NCI-H146 treated with DMSO at 0.1 percent for 48 hours (cell line): ENCODE data around the gene MOB1B.
"Not testable (repeated sequence)": the region's sequence is repeated elsewhere in the genome, so short reads cannot be mapped to it uniquely, and the experiment has no call there.

Experiments
- DNase-seq: peaks from one replicate; lab custom pipeline; 2025; ENCODE audit not compliant: unreplicated experiment; lab: John Stamatoyannopoulos, UW

MOB1B gene

DNA sequence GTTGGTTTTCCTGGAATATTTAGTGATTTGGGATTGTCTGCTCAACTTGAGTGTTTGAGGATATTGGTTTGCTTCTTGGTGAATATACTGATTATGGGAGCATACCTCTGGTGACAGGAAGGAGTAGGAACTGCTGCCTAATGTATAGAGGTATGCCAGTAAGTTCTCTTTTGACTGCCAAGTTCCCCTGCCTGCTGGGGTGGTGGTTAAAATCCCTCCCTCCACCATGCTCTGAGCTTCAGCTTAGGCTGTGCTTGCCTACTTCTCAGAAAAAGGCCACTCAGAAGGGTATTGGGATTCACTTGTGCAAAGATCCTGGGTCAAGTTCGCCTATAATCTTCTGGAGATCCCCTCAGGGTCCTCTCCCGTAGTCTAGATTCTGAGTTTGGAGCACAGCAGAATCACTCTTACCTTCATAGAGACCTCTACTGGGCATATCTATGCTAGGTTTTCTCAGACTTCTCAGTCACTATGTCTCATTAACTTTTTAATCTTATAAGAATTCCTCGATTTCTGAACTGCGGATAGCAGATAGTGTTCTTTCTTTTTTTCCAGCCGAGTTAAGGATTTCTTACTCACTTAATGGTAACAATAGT lies 46.6 kb downstream of the MOB1B start:
- DNase-seq = no peak

GRCh38 chr4:70954032-70954431 lies 51.9 kb downstream of the MOB1B start:
- no peak for DNase-seq

GRCh38 chr4:70956549-70957210 lies 54.5 kb downstream of the MOB1B start:
- DNase-seq = no peak

GRCh38 chr4:70958681-70959080 lies 56.5 kb downstream of the MOB1B start:
- no peak for DNase-seq

DNA sequence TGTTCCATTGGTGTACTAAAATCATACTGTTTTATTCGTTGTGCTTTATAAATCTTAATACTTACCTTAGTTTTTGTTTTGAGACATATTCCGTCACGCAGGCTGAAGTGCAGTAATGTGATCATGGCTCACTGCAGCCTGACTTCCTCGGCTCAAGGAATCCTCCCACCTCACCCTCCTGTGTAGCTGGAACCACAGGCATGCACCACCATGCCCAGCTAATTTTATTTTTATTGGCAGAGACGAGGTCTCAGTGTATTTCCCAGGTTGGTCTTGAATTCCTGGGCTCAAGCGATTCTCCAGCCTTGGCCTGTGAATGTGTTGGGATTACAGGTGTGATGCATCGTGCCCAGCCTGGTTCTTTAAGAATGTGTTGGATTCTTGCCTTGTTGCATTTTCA lies 66.9 kb downstream of the MOB1B start:
- DNase-seq = no peak

DNA sequence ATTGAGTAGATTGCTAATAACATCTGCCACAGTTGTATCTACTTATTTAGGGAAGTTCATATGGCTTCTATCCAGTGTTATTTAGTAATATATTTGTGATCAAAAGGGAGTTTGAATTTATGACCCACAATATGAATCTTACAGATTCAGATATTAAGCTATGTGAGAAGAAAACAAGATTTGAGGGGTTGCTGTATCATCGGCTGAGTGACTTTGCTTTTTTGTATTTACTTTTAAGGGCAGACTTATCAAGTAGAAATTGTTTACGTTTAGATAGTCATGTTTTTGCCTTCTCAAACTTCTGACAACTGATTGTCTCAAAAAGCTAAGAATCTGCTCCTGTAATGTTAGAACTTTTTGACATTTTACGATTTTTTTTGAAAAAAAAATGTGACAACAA lies 74.1 kb downstream of the MOB1B start:
- no peak for DNase-seq

DNA sequence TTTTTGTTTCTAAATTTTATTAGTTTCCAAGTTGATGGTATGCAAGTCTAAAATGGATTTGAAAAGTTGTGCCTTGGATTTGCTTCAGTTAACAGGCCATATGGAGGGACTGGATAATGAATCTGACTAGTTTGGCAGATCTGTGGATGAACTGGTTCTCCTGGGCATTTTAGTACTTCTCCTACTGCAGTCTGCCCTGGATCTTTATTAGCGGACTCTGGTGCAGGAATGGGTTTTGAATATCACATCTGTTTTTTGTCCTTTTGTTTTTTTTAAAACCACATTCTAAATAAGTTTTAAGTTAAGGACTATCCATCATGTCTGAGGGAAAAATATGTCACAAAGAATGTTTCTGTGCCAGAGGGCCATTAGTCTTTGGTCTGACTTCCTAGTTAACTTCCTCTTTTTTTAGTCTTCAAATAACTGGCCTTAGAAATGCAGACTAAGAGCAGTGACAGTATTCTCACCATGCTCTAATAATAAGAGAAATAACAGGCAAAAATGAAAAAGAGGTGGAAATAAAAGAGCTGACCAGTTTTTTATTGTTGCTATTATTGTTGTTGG lies 77.4 kb downstream of the MOB1B start:
- no peak for DNase-seq

GRCh38 chr4:70980196-70980595 lies 78.0 kb downstream of the MOB1B start:
- DNase-seq = no peak

- no peak for DNase-seq
Measured at GRCh38 chr4:70984106-70984505, 81.9 kb downstream of the MOB1B start.

DNA sequence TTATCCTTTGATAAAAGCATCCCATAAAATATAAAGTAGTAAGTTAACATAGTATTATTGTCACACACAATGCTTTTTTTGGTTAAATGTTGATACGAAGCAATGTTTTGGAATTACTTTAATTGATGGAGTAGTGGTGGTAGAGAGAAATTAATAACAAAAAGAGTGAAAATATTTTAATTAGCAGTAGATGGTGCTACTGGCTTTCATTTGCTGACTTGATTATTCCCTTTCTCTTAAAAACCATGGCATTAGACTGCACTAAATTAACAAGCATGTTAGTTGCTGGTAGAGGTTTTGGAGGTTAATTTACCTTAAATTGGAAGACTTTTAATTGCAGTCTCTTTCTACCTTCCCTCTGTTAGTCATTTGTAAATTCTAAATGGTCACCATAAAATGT lies 82.4 kb downstream of the MOB1B start:
- no peak for DNase-seq

- DNase-seq = no peak
Measured at GRCh38 chr4:70991596-70991995, 89.4 kb downstream of the MOB1B start.

GRCh38 chr4:70992391-70992881 lies 90.3 kb downstream of the MOB1B start:
- DNase-seq = peak; percentile 27

GRCh38 chr4:70993181-70994068 lies 91.3 kb downstream of the MOB1B start, which contains the start of gene DCK:
Gene DCK, plus strand, starts transcription at chr4:70993649. Its CDS starts 187 bp downstream, at chr4:70993836.
- DNase-seq = peak; percentile 87

DNA sequence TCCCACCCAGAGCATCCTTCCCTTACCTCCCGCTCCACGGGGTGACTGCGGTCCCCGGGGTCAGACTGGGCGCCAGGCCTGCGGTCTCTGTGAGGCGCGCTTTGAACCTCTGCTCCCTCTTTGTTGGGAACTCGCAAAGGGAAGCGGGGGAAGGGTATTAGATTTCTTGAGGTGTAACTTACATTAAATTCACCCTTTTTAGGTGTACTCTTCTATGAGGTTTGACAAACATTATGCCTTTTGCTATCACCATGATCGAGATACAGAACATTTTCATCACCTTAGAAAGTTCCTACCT lies 91.8 kb downstream of the MOB1B start:
- no peak for DNase-seq

DNA sequence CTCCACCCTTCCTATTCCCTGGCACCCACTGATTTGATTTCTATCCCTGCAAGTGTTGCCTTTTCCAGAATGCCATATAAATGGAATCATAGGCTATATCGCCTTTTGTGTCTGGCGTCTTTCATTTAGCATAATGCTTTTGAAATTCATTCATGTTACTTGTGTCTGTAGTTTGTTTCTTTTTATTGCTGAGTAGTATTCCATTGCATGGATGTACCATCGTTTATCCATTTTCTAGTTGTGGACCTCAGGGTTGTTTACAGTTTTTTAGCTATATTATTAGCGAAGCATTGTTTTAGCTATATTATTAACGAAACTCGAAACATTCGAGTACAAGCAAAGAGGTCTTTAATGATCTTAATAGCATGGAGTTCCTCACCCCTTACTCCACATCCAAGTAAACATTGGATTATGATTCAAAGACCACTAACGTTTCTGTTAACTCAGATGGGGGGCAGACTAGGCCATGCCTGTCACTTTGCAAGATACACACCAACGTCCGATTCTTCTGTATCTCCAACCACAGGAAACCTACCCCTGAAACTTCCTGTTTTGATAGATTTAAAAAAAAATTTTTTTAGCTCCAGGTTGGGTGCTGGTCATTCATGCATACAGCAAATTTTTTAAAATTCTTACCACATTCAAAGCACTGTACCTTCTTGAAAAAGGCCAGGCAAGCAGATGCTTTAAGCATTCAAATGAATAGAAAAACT lies 92.4 kb downstream of the MOB1B start:
- no peak for DNase-seq

- DNase-seq = no peak
Measured at GRCh38 chr4:70996018-70996360, 93.8 kb downstream of the MOB1B start.

DNA sequence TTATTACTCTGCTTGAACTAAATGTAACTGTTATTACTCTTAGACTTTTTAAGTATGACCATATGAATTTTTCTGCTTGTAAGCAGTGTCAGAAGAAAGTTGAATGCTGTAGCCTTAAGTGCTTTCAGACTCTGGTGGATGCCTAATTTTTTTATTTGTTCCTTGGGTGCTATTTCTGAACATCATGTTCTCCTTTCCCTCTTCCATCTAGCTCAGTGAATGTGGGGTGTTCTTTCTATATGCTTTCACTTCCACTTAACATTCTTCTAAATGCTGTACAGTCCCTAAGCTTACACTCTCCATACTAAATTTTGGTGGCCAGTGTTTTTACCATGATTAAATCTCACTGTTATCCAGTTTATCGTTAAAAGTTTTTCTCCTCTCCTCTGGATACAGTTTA lies 94.9 kb downstream of the MOB1B start:
- DNase-seq = no peak

GRCh38 chr4:70997546-70997945 lies 95.4 kb downstream of the MOB1B start:
- DNase-seq = no peak

GRCh38 chr4:70999639-71000038 lies 97.5 kb downstream of the MOB1B start:
- DNase-seq = not testable (repeated sequence)

GRCh38 chr4:71001363-71001762 lies 99.2 kb downstream of the MOB1B start:
- DNase-seq = not testable (repeated sequence)

DNA sequence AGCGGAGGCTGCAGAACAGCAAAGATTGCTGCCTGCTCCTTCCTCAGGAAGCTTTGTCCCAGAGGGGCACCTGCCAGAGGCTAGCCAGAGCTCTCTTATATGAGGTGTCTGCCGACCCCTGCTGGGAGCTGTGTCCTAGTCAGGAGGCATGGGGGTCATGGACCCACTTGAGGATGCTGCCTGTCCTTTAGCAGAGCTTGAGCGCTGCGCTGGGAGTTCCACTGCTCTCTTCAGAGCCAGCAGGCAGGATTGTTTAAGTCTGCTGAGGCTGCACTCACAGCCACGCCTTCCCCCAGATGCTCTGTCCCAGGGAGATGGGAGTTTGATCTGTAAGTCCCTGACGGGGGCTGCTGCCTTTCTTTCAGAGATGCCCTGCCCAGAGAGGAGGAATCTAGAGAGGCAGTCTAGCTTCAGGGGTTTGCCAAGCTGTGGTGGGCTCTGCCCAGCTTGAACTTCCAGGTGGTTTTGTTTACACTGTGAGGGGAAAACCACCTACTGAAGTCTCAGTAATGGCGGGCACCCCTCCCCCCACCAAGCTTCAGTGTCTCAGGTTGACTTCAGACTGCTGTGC lies 102.2 kb downstream of the MOB1B start:
- no peak for DNase-seq
